HG02970 (cell line): ENCODE data around the gene PCSK1N.
"Not testable (repeated sequence)": the region's sequence is repeated elsewhere in the genome, so short reads cannot be mapped to it uniquely, and the experiment has no call there.

ENCODE experiments used
- ATAC-seq: cut with Tn5 transposase; IDR thresholded peaks from one replicate; pipeline ENCODE4 v1.9.1; 2021; ENCODE audit warnings: mild to moderate bottlenecking, moderate library complexity, moderate number of reproducible peaks; ENCODE audit not compliant: unreplicated experiment, low FRiP score

PCSK1N gene

GRCh38 chrX:48835524-48836329 lies at the start of gene PCSK1N:
Gene PCSK1N (minus strand): TSS chrX:48835610. CDS start chrX:48835532, 78 bp downstream.
- no peak for ATAC-seq

GRCh38 chrX:48883729-48884128 lies 48.3 kb upstream of the PCSK1N start:
- ATAC-seq = no peak

GRCh38 chrX:48876944-48877343 lies 41.5 kb upstream of the PCSK1N start:
- not testable (repeated sequence) for ATAC-seq

GRCh38 chrX:48872017-48872416 lies 36.6 kb upstream of the PCSK1N start:
- not testable (repeated sequence) for ATAC-seq

GRCh38 chrX:48864210-48864609 lies 28.8 kb upstream of the PCSK1N start:
- no peak for ATAC-seq

GRCh38 chrX:48854898-48855297 lies 19.5 kb upstream of the PCSK1N start:
- no peak for ATAC-seq

GRCh38 chrX:48854121-48854804 lies 18.9 kb upstream of the PCSK1N start:
- not testable (repeated sequence) for ATAC-seq

GRCh38 chrX:48853494-48853893 lies 18.1 kb upstream of the PCSK1N start:
- not testable (repeated sequence) for ATAC-seq

- ATAC-seq = no peak
Measured at GRCh38 chrX:48852857-48853256, 17.4 kb upstream of the PCSK1N start.

- no peak for ATAC-seq
Measured at GRCh38 chrX:48848847-48849246, 13.4 kb upstream of the PCSK1N start.

- no peak for ATAC-seq
Measured at GRCh38 chrX:48839686-48840085, 4.3 kb upstream of the PCSK1N start.

GRCh38 chrX:48834383-48834709 lies 1.1 kb downstream of the PCSK1N start:
- no peak for ATAC-seq

GRCh38 chrX:48833542-48834138 lies 1.8 kb downstream of the PCSK1N start:
- no peak for ATAC-seq

- no peak for ATAC-seq
Measured at GRCh38 chrX:48831909-48832291, 3.5 kb downstream of the PCSK1N start.

- ATAC-seq = no peak
Measured at GRCh38 chrX:48831136-48831908, 4.1 kb downstream of the PCSK1N start.

- no peak for ATAC-seq
Measured at GRCh38 chrX:48829016-48829735, 6.2 kb downstream of the PCSK1N start.

- no peak for ATAC-seq
Measured at GRCh38 chrX:48827654-48827968, 7.8 kb downstream of the PCSK1N start.

GRCh38 chrX:48826876-48827653 lies 8.3 kb downstream of the PCSK1N start:
- no peak for ATAC-seq

GRCh38 chrX:48826135-48826875 lies 9.1 kb downstream of the PCSK1N start, which contains the start of gene ERAS:
Gene ERAS (plus strand): TSS chrX:48826513. CDS start chrX:48829124, 2,611 bp downstream.
- no peak for ATAC-seq
